HG02840 (cell line): ENCODE results near the gene WDFY4.

Source experiments
- ATAC-seq: cut with Tn5 transposase; IDR thresholded peaks from one replicate; pipeline ENCODE4 v1.9.1; 2021; ENCODE audit warnings: mild to moderate bottlenecking, moderate library complexity, moderate number of reproducible peaks; ENCODE audit not compliant: unreplicated experiment, low FRiP score

The WDFY4 gene

GRCh38 chr10:48655411-48656240 is 29.0 kb upstream of the WDFY4 start:
- peak; percentile 10 for ATAC-seq

DNA sequence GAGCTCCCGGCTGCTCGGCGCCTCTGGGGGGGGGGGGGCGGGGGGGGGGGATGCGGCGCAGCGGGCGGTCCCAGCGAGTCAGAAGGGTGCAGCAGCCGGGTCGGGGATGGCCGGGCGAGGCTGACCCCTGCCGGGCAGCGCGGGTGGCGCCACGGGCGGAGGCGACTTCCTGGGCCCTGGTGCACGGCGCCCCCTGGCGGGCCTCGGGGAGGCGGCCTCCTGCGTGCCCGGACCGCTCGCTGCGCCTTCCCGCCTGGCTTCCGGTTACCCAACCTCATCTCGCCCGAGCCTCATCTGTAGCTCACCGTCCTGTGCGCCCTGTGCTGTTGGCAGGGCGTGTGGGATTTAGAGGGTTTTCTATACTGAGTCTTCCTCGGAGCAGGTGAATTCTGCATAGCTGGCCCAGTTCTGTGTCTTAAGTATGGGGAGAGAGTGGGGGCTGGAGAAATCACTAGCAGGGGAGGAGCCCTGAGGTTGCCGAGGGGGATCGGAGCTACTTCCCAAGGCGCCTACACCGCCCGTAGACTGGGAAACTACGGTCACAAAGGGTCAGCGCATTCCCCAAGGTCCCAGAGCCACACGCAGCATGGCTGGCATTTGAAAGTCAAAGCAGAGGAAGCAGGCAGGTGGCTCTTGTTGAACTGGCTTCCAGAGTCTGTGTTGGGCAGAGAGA is 28.3 kb upstream of the WDFY4 start:
- peak; percentile 73 for ATAC-seq

- no peak for ATAC-seq
These were observed 27.8 kb upstream of the WDFY4 start for GRCh38 chr10:48656914-48657305.

GRCh38 chr10:48657416-48657815 is 27.3 kb upstream of the WDFY4 start:
- no peak for ATAC-seq

DNA sequence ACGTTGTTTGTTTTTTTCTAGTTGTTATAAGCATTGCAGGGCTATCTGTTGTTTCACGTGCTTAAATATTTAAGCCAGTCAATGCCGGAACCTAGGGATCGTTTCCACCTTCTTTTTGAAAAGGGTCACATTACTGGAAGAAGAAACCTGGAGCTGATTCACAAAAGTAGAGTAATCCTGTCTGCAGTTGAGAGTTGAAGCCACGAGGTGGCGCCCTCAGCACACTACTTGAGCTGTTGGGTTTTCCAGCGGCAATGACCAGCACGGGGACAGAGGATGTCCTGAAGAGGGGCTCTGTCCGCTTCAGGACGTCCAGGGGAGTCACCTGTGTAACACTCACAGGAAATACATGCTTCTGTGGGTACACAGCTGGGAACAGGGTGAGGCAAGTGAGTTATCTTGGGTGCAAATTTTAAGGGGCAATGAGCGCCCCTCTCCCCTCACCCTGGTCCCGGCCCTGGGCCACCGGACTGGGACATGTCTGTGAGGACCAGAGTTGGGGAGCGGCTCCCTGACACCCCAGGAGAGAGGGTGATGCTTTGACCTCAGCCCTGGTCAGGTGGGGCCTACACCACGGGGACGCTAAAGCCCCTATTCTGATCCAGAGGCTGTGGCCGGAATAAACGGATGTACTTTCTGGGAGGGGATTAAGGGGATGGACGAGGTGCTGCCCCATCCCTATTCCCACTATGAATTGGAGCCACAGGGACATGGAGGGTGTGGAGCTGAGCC is 26.3 kb upstream of the WDFY4 start:
- no peak for ATAC-seq

GRCh38 chr10:48658975-48659269 is 25.8 kb upstream of the WDFY4 start:
- ATAC-seq = no peak

DNA sequence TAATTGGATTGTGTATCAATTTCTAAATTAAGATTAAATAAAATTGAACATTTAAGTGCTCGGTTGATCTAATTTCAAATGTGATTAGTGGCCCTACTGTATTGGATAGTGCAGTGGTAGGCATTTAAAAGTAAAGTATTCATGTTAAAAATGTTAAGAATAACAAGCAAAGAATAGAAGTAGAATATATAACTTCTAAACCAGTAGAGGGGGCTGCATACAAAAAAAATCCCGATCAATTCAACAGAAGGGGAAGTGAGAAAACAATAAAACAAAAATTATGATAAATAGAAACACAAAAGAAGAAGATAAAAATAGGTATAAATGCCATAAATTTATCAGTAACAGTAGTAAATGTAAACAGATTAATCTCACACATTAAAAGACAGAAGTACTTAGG is 24.9 kb upstream of the WDFY4 start:
- ATAC-seq = no peak

DNA sequence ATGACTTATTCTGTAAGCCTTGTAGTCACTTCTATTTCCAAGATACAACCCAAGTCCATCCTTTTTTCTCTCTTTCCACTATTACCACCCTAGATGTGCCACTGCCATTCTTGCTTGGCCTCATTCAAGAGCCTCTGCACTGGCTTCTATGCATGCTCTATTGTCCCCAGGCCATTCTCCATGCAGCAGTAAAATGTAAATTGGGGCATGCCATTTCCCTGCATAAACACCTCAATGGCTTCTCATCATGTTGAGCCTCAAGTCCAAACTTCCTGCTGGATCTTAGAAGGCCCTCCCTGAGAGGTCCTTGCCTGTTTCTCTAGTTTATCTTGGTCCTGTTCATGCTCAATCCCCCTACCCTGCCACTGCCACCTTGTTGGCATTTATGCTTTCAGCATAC is 23.2 kb upstream of the WDFY4 start:
- ATAC-seq = no peak

GRCh38 chr10:48667960-48668590 is 16.6 kb upstream of the WDFY4 start:
- no peak for ATAC-seq

GRCh38 chr10:48670978-48671913 is 13.4 kb upstream of the WDFY4 start:
- ATAC-seq = peak; percentile 52

- ATAC-seq = peak; percentile 50
These were observed 12.6 kb upstream of the WDFY4 start for GRCh38 chr10:48671914-48672595.

DNA sequence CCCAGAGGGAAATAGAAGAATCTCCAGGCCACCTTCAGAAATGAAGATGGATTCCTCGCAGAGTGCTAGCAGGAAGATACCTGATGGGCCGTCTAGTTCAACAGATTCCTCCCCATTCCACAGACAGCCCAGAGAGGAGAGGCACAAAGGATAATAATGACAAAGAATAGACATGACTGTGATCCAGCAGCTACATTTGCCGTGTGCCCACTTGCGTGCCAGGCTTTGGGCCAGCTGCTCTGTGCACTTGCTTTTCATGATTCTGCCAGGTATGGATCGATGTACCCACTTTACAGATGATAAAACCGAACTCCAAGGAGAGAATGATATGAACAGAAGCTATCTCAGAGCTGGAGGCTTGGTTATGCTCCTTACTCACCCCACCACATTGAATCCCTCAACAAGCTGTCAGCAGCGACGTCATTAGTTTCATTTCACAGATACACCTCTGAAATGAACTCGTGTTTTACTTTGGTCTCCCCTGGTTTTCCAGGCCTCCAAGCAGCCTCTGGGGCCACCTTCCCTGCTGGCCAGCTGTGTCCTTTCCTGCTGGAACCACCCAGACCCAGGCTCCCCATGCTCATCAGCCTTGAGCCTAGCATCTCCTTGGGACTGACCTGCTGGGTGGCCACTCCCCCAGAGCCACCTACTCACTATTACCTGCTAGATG is 11.9 kb upstream of the WDFY4 start:
- ATAC-seq = peak; percentile 3

DNA sequence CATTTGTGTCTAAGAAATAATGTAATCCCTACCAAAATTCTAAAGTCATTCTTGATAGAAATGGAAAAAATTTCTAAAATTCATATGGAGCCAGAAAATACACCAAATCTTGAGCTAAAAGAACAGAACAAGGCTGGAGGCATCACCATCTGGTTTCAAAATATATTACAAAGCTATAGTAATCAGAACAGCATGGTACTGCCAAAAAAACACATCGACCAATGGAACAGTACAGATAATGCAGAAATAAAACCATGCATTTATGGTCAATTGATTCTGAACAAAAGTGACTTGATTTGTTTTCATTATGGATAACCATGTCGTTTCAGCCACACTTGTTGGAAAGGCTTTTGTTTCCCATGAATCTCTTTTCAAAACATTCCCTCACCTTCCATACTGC is 7.0 kb upstream of the WDFY4 start:
- ATAC-seq = no peak

DNA sequence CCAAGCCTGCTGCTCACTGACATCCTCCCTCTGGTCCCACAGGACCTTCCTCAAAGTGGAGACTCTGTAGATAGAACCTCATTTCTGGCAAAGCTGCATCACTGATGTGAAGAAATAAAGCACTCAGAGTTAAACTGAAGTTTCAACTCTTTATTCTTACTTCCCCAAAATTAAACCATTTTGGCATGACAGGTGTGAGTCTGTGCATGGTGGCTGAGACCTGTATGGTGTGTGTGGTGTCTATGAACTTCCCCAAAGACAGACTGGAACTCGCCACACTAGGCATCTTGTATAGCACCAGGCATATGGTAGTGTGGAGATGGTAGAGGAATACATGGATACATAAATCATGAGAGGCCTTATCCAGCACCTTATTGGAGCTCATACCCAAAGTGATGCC is 6.6 kb upstream of the WDFY4 start:
- ATAC-seq = no peak

GRCh38 chr10:48681740-48682139 is 2.9 kb upstream of the WDFY4 start:
- ATAC-seq = no peak

DNA sequence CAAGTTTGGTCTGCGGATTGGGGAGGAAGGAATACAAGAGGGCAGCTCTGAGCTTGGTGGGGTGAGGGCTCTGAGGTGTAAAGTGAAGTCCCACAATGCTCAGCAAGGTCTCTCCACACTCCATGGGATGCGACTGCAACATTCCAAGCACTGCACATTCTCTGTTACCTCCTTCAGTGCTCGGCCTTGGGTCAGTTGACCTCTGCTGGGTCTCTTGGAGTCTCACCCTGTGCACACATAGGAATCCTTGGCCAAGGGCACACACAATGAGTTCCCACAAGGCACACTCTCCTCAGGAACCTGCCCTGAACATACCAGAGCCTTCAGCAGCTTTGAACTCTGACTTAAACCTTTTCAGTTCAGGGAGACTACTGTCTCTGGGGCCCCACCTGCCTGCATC is 2.4 kb upstream of the WDFY4 start:
- no peak for ATAC-seq

DNA sequence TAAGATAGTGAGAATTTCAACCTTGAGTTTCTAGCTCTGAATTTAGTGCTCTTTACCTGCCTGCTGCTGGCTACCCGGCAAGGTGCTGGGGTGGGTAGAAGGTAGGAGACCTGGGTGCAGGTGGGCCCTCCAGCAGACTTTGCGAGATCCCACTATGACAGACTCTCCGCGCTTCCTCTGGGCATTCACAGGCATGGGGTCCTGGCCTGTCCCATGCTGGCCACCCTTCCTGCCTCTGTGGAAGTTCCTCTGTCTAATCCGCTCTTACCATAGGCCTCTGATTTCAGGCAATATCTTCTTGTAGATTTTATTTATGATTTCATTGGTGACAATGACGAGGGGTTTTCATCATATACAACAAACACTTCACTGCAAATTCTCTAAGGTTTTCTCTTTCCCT is 1.2 kb upstream of the WDFY4 start:
- ATAC-seq = no peak

DNA sequence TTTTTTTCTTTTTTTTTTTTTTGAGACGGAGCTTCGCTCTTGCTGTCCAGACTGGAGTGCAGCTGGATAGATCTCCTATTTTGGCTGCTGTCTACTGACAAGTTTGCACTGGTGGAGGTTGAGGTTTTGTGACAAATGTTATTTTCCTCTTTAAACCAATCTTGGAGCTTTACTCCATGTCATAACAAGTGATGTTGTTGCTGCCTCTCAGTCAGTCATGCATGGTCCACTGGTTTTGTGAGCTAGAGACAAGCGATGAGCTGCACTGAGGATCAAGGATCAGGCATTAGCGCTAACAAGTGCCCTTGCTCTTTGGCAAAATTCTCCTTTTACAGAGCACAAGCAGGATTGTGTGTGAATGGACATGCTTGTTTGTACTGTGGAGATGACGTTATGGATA is 805 bp upstream of the WDFY4 start:
- ATAC-seq = no peak

DNA sequence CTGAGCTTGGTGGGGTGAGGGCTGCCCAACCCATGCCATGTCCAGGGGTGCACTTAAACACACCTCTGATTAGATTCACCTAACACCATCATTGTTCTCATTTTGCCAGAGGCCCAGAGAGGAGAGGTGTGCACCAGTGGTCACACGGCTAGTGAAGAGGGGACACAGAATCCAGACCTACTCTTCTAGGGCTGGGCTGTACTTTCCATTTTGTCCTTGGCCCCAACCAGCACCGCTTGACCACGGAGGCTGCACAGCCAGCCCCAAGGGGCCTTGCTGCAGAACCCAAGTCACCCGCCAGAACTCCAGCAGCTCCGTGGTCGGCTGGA is 246 bp upstream of the WDFY4 start:
- ATAC-seq = no peak
